GM23338 (cell line): ENCODE measurements around the gene RAB3IL1.

Experiments
- CREB1 ChIP-seq: fragments of 250-450 bp; sonication (Bioruptor Pico); IDR thresholded peaks from 2 replicates; pipeline ENCODE4 v1.5.0; 2020; ENCODE audit warnings: low read depth, mild to moderate bottlenecking, moderate library complexity
- EZH2 ChIP-seq: fragments of 200-600 bp; sonication (generic); IDR thresholded peaks from one replicate; pipeline ENCODE4 v1.8.0; 2017; ENCODE audit warnings: antibody characterized with exemption, mild to moderate bottlenecking, low read depth; ENCODE audit not compliant: unreplicated experiment
- EZH2phosphoT487 ChIP-seq: fragments of 200-600 bp; sonication (generic); IDR thresholded peaks from one replicate; pipeline ENCODE4 v1.8.1; 2018; ENCODE audit warnings: antibody characterized with exemption; ENCODE audit not compliant: unreplicated experiment
- JUNB ChIP-seq: IDR thresholded peaks from one replicate; pipeline ENCODE4 v1.6.1; 2016; ENCODE audit warnings: antibody characterized with exemption; ENCODE audit not compliant: unreplicated experiment
- POLR2AphosphoS5 ChIP-seq: IDR thresholded peaks from 2 replicates; pipeline ENCODE4 v1.6.1; 2016; ENCODE audit warnings: antibody characterized with exemption, low read depth
- STAT1 ChIP-seq: IDR thresholded peaks from one replicate; pipeline ENCODE4 v1.6.1; 2016; ENCODE audit warnings: antibody characterized with exemption; ENCODE audit not compliant: unreplicated experiment
- TF ChIP-seq, protein P1 (sequence below), 2 experiments: fragments of 200-600 bp in 1 of 2; sonication (generic) in 1 of 2; conservative IDR thresholded peaks; 2 replicates each; pipeline versions ENCODE4 v1.5.1 to v1.6.1; 2016 to 2017; ENCODE audit warnings: antibody characterized with exemption in 2 of 2, low read depth in 2 of 2, mild to moderate bottlenecking in 2 of 2, moderate library complexity in 1 of 2
- TF ChIP-seq, protein P2 (sequence below): IDR thresholded peaks from one replicate; pipeline ENCODE4 v1.6.1; 2018; ENCODE audit warnings: antibody characterized with exemption; ENCODE audit not compliant: unreplicated experiment

DNA sequence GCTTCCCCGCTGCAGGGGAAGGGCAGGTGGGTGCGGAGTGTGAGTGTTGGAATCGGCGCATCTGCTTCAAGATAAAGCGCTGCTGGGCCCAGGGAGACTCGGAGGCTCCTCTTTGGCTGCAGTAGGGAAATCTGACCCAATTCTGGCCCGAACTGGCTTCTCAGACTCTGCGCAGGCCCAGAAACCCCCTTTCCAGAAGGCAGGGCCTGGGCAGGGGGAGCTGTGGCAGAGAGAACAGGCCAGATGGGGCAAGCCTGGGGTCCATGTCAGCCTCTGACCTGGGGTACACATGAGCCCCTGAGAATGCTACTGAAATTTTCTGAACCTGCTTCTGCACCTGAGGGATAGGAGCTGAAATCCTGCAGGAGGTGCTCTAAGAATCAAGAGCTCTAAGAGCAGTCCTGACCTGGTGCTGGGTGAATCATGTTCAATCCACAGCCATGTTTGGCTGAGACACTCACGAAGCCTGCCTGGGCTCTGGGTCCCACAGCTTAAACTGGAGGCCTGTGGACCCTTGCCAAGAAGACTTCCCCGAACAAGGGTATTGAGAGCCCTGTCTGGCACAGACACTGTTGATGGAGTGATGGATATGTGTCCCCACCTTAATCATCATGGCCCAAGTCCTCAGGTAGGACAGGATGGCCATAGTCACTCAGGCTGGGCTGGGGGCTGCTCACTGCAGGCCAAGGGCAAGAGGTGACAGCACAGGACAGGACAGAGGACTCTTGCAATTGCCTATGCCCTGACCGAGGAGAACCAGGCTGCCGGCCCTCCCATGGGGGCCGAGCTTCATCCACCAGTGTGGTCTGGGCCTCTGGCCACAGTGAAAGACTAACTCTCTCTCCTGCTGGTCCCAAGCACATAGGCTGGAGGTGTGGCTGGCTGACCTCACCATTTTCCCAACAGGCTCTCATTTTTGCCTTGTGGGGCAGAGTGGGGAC lies 6.9 kb downstream of the RAB3IL1 start:
- no peak for TF ChIP-seq EZH2phosphoT487
- TF ChIP-seq, protein P1, sequence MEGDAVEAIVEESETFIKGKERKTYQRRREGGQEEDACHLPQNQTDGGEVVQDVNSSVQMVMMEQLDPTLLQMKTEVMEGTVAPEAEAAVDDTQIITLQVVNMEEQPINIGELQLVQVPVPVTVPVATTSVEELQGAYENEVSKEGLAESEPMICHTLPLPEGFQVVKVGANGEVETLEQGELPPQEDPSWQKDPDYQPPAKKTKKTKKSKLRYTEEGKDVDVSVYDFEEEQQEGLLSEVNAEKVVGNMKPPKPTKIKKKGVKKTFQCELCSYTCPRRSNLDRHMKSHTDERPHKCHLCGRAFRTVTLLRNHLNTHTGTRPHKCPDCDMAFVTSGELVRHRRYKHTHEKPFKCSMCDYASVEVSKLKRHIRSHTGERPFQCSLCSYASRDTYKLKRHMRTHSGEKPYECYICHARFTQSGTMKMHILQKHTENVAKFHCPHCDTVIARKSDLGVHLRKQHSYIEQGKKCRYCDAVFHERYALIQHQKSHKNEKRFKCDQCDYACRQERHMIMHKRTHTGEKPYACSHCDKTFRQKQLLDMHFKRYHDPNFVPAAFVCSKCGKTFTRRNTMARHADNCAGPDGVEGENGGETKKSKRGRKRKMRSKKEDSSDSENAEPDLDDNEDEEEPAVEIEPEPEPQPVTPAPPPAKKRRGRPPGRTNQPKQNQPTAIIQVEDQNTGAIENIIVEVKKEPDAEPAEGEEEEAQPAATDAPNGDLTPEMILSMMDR (conservative IDR thresholded peaks at IDR 0.05; ENCODE audit: low read depth in 2 of 2) = no peak
- no peak for TF ChIP-seq EZH2
- no peak for TF ChIP-seq JUNB
- TF ChIP-seq, protein P2, sequence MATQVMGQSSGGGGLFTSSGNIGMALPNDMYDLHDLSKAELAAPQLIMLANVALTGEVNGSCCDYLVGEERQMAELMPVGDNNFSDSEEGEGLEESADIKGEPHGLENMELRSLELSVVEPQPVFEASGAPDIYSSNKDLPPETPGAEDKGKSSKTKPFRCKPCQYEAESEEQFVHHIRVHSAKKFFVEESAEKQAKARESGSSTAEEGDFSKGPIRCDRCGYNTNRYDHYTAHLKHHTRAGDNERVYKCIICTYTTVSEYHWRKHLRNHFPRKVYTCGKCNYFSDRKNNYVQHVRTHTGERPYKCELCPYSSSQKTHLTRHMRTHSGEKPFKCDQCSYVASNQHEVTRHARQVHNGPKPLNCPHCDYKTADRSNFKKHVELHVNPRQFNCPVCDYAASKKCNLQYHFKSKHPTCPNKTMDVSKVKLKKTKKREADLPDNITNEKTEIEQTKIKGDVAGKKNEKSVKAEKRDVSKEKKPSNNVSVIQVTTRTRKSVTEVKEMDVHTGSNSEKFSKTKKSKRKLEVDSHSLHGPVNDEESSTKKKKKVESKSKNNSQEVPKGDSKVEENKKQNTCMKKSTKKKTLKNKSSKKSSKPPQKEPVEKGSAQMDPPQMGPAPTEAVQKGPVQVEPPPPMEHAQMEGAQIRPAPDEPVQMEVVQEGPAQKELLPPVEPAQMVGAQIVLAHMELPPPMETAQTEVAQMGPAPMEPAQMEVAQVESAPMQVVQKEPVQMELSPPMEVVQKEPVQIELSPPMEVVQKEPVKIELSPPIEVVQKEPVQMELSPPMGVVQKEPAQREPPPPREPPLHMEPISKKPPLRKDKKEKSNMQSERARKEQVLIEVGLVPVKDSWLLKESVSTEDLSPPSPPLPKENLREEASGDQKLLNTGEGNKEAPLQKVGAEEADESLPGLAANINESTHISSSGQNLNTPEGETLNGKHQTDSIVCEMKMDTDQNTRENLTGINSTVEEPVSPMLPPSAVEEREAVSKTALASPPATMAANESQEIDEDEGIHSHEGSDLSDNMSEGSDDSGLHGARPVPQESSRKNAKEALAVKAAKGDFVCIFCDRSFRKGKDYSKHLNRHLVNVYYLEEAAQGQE = no peak
- no peak for TF ChIP-seq STAT1
- no peak for TF ChIP-seq POLR2AphosphoS5
- no peak for TF ChIP-seq CREB1 (CRISPR knock-in tag)
